ENCODE measurements around the gene REC8. TPM values are rescaled to one million over a fixed set of nuclear protein-coding genes. Genes with fewer than 3 reads are reported as not detected.

REC8 gene
- total RNA-seq, 1 donor from 2014 or later: 34.6 TPM

- Mint-ChIP-seq H3K9me3 (no peaks in the 10 kb centered on the region), H3K4me3 (peak within 1 kb of the TSS; percentile 99), H3K36me3 (peaks cover 10% of the 10 kb centered on the region), H3K4me1 (peaks cover 23% of the 10 kb centered on the region), H3K27ac (peak within 1 kb of the TSS; percentile 91), H3K27me3 (ENCODE audit: insufficient read depth, low read depth) (no peaks in the 10 kb centered on the region)
- Histone ChIP-seq H3K9me3 (ENCODE audit: low read depth) (no peaks in the 10 kb centered on the region), H3K27ac (peak within 1 kb of the TSS; percentile 61), H3K9ac (peak within 1 kb of the TSS; percentile 88), H3K4me1 (peaks cover 10% of the 10 kb centered on the region), H3K27me3 (no peaks in the 10 kb centered on the region), H3F3A (ENCODE audit: low read depth) (peaks cover 11% of the 10 kb centered on the region), H3K4me2 (peak within 1 kb of the TSS; percentile 100), H3K36me3 (no peaks in the 10 kb centered on the region), H3K79me2 (ENCODE audit: low read depth) (peaks cover 33% of the 10 kb centered on the region), H4K20me1 (ENCODE audit: low read depth) (peaks cover 15% of the 10 kb centered on the region), H3K4me3 (peak within 1 kb of the TSS; percentile 90), H2AFZ (replicated peaks) (peak within 1 kb of the TSS; percentile 81)
- DNase-seq (ENCODE audit: low spot score): peak; percentile 99
- TF ChIP-seq EZH2phosphoT487 (IDR thresholded peaks at IDR 0.05) (no peak), EZH2 (IDR thresholded peaks at IDR 0.05) (no peak)
Measured at GRCh38 chr14:24146978-24147760, 24.7 kb upstream of the REC8 start, which contains the start of gene RNF31. TSS of gene RNF31 (plus strand) at chr14:24147498. CDS start at chr14:24147699, 201 bp downstream.

- peaks cover 15% of the 10 kb centered on the region for H4K20me1 ChIP-seq (ENCODE audit: low read depth)
- H3K79me2 ChIP-seq (ENCODE audit: low read depth): peaks cover 33% of the 10 kb centered on the region
- no peak overlapping the region for H3K27ac ChIP-seq
- H3F3A ChIP-seq (ENCODE audit: low read depth): peaks cover 4% of the 10 kb centered on the region
- H3K9me3 ChIP-seq (ENCODE audit: low read depth): no peaks in the 10 kb centered on the region
- peak overlapping the region; percentile 100 for H3K4me2 ChIP-seq
- DNase-seq (ENCODE audit: low spot score): no peak
- peak overlapping the region; percentile 50 for H3K27ac Mint-ChIP-seq
- no peaks in the 10 kb centered on the region for H3K36me3 ChIP-seq
- H3K27me3 ChIP-seq: no peaks in the 10 kb centered on the region
- TF ChIP-seq EZH2phosphoT487 (IDR thresholded peaks at IDR 0.05) (no peak), CTCF (IDR thresholded peaks at IDR 0.05) (no peak), EZH2 (IDR thresholded peaks at IDR 0.05) (no peak)
- peak overlapping the region; percentile 88 for H3K9ac ChIP-seq
- peak overlapping the region; percentile 81 for H2AFZ ChIP-seq (replicated peaks)
- peak overlapping the region; percentile 99 for H3K4me3 Mint-ChIP-seq
- peak overlapping the region; percentile 90 for H3K4me3 ChIP-seq
- H3K4me1 Mint-ChIP-seq: peaks cover 19% of the 10 kb centered on the region
- H3K4me1 ChIP-seq: peaks cover 10% of the 10 kb centered on the region
- H3K27me3 Mint-ChIP-seq (ENCODE audit: insufficient read depth, low read depth): no peaks in the 10 kb centered on the region
- peaks cover 10% of the 10 kb centered on the region for H3K36me3 Mint-ChIP-seq
- H3K9me3 Mint-ChIP-seq: no peaks in the 10 kb centered on the region
Measured at GRCh38 chr14:24147761-24148428, 24.0 kb upstream of the REC8 start.

- Histone ChIP-seq H3K9me3 (ENCODE audit: low read depth) (no peaks in the 10 kb centered on the region), H3K4me3 (no peak overlapping the region), H3F3A (ENCODE audit: low read depth) (peaks cover 4% of the 10 kb centered on the region), H3K9ac (no peak overlapping the region), H2AFZ (replicated peaks) (no peak overlapping the region), H3K36me3 (peaks cover under 1% of the 10 kb centered on the region), H3K27ac (no peak overlapping the region), H4K20me1 (ENCODE audit: low read depth) (peaks cover 15% of the 10 kb centered on the region), H3K79me2 (ENCODE audit: low read depth) (peaks cover 33% of the 10 kb centered on the region), H3K4me2 (no peak overlapping the region), H3K27me3 (no peaks in the 10 kb centered on the region), H3K4me1 (peaks cover 10% of the 10 kb centered on the region)
- H3K4me3 Mint-ChIP-seq: peak overlapping the region; percentile 99
- no peak for TF ChIP-seq EZH2 (IDR thresholded peaks at IDR 0.05)
- no peak for TF ChIP-seq CTCF (IDR thresholded peaks at IDR 0.05)
- no peak for TF ChIP-seq EZH2phosphoT487 (IDR thresholded peaks at IDR 0.05)
- no peaks in the 10 kb centered on the region for H3K9me3 Mint-ChIP-seq
- DNase-seq (ENCODE audit: low spot score): no peak
- H3K27ac Mint-ChIP-seq: no peak overlapping the region
- no peaks in the 10 kb centered on the region for H3K27me3 Mint-ChIP-seq (ENCODE audit: insufficient read depth, low read depth)
- peaks cover 19% of the 10 kb centered on the region for H3K4me1 Mint-ChIP-seq
- peaks cover 8% of the 10 kb centered on the region for H3K36me3 Mint-ChIP-seq
Measured at GRCh38 chr14:24149302-24149969, 22.4 kb upstream of the REC8 start.

All from neural progenitor cell (in vitro differentiated cells).